Measurements from ENCODE around the gene THAP4. TPM values are rescaled to one million over a fixed set of nuclear protein-coding genes. Genes with fewer than 3 reads are reported as not detected.

THAP4 gene
- total and polyA plus RNA-seq, 2 of the 4 experiments (the other 2 are of a cell fraction): 33.9 to 55.1 TPM

- intact Hi-C loops (cut with micrococcal nuclease) (no loop called here), in situ Hi-C loops (cut with MboI; ENCODE audit: low sequenced_read_pairs) (loop anchor here (5.0 to 25.0 kb wide), 2 partner anchors 210 to 805 kb away; partner anchors contain the start of gene AGXT), dilution Hi-C loops (cut with HindIII; ENCODE audit: low sequenced_read_pairs, unreplicated experiment) (no loop called here)
- H4K5ac ChIP-seq (ENCODE audit: low read depth, low read length): no peak overlapping the region
- H4K8ac ChIP-seq (ENCODE audit: low read depth in 2 of 2, low read length in 2 of 2): 0 out of 4 replicates have a peak overlapping the region, but pooled peaks of 1 of the 2 experiments have one; percentile 5
- WGBS, 2 experiments (ENCODE audit: extremely low coverage in 2 of 2, insufficient read length in 1 of 2): 50% methylated on average over 22 of the region's 42 CpGs; no CpG with 5 or more reads in 1 of the 2 experiments
- ATAC-seq (ENCODE audit: low read depth): no peak
- H3K56ac ChIP-seq (ENCODE audit: extremely low read depth, insufficient read depth, low read length): no peak overlapping the region
- no peak overlapping the region for H3K4ac ChIP-seq (ENCODE audit: low read depth, low read length)
- peak; percentile 23 for DNase-seq
- H4K20me1 ChIP-seq (ENCODE audit: insufficient read depth, low read length): peaks cover 16% of the 10 kb centered on the region
- H3K9me3 ChIP-seq (ENCODE audit: control insufficient read depth, insufficient read depth, low read length): no peaks in the 10 kb centered on the region
- peaks cover 3% of the 10 kb centered on the region; the same call in 1 of the 2 replicates for H3K9me1 ChIP-seq (ENCODE audit: insufficient read depth, low read length)
- TF ChIP-seq MAZ (IDR thresholded peaks at IDR 0.05; ENCODE audit: borderline replicate concordance, low read depth, low read length) (no peak), USF2 (IDR thresholded peaks at IDR 0.05; ENCODE audit: low read depth, low read length) (peak; percentile 64), BHLHE40 (IDR thresholded peaks at IDR 0.05; ENCODE audit: low read depth, low read length) (peak; percentile 55; the same call in 1 of the 2 replicates), ELK1 (IDR thresholded peaks at IDR 0.05; ENCODE audit: borderline replicate concordance, low read depth, low read length) (no peak)
- H3K18ac ChIP-seq (ENCODE audit: low read depth, low read length): no peak overlapping the region
- peaks cover 15% of the 10 kb centered on the region for H3K4me1 ChIP-seq (ENCODE audit: control insufficient read depth, insufficient read depth, low read length)
- no peak overlapping the region for H3K4me2 ChIP-seq (ENCODE audit: low read depth, low read length)
- no peak overlapping the region for H3K14ac ChIP-seq (replicated peaks; ENCODE audit: low read depth, low read length)
- peak overlapping the region; percentile 9; the same call in 1 of the 2 replicates for H2AK5ac ChIP-seq (ENCODE audit: low read depth, low read length)
- no peak overlapping the region for H3K27ac ChIP-seq (ENCODE audit: insufficient read depth, low read length)
- H3K79me1 ChIP-seq (ENCODE audit: low read depth in 1 of 2, low read length in 2 of 2): peaks cover 3 to 15% of the 10 kb centered on the region in 2 experiments; a peak in 3 of 4 replicates
- H3K9ac ChIP-seq (ENCODE audit: low read depth, low read length): no peak overlapping the region
- no peak overlapping the region for H4K91ac ChIP-seq (ENCODE audit: insufficient read depth, low read depth, low read length)
- peaks cover 40% of the 10 kb centered on the region for H3K36me3 ChIP-seq (ENCODE audit: control insufficient read depth, insufficient read depth, low read length)
- H3K23ac ChIP-seq (ENCODE audit: low read depth, low read length): no peak overlapping the region
- peak overlapping the region; percentile 67 for H2AFZ ChIP-seq (replicated peaks; ENCODE audit: low read length, poor library complexity)
- H3K27me3 ChIP-seq (ENCODE audit: control insufficient read depth, insufficient read depth, low read length): no peaks in the 10 kb centered on the region
- no peak overlapping the region for H2BK120ac ChIP-seq (ENCODE audit: low read depth, low read length)
- peak overlapping the region; percentile 23 for H2AK9ac ChIP-seq (replicated peaks; ENCODE audit: low read depth, low read length, poor library complexity)
- no peak overlapping the region for H2BK15ac ChIP-seq (ENCODE audit: low read depth, low read length)
- CTCF ChIA-PET: no interaction called here
- H3K4me3 ChIP-seq (ENCODE audit: insufficient read depth, low read depth, low read length): no peak overlapping the region
- POLR2A ChIA-PET (ENCODE audit: unreplicated experiment): no interaction called here
- no peak overlapping the region for H2BK20ac ChIP-seq (ENCODE audit: low read depth, low read length)
- H2BK5ac ChIP-seq (ENCODE audit: low read depth, low read length, poor library complexity, severe bottlenecking): no peak overlapping the region
- no TSS peak for BruUV-seq (replicated peaks)
Measured at GRCh38 chr2:241666627-241667400, 29.9 kb upstream of the THAP4 start.
